GM12892 (cell line): ENCODE data around the gene GET4.

Source experiments
- DNase-seq: peaks from one replicate; pipeline ENCODE4 v3.0.0; 2011; ENCODE audit not compliant: insufficient read length
- FAIRE-seq: peaks from 2 replicates; lab custom pipeline; 2011; peaks lifted over from hg19 to GRCh38; lab: Jason Lieb, UNC
- POLR2A ChIP-seq: IDR thresholded peaks from 2 replicates; pipeline ENCODE4 v1.6.1; 2011; ENCODE audit warnings: low read depth, low read length, control low read depth
- POLR2AphosphoS5 ChIP-seq: IDR thresholded peaks from 2 replicates; pipeline ENCODE4 v1.6.1; 2011; ENCODE audit warnings: low read depth, low read length, control low read depth
- TAF1 ChIP-seq: IDR thresholded peaks from 2 replicates; pipeline ENCODE4 v1.6.1; 2011; ENCODE audit warnings: low read depth, mild to moderate bottlenecking, control low read depth, low read length, borderline replicate concordance

Gene GET4

GRCh38 chr7:849145-849544 lies 27.2 kb upstream of the GET4 start:
- no peak for FAIRE-seq
- DNase-seq = no peak
- TF ChIP-seq POLR2AphosphoS5 (no peak), TAF1 (no peak), POLR2A (no peak)

GRCh38 chr7:849781-850180 lies 26.6 kb upstream of the GET4 start:
- FAIRE-seq = no peak
- no peak for TF ChIP-seq POLR2A
- no peak for TF ChIP-seq TAF1
- no peak for TF ChIP-seq POLR2AphosphoS5
- DNase-seq = no peak

- TF ChIP-seq POLR2A = no peak
- TF ChIP-seq POLR2AphosphoS5 = no peak
- no peak for TF ChIP-seq TAF1
- FAIRE-seq (no peak), DNase-seq (no peak)
Observed at GRCh38 chr7:851204-851603, 25.1 kb upstream of the GET4 start.

- no peak for TF ChIP-seq POLR2AphosphoS5
- no peak for TF ChIP-seq TAF1
- TF ChIP-seq POLR2A = no peak
- DNase-seq (no peak), FAIRE-seq (no peak)
Observed at GRCh38 chr7:853366-854117, 22.8 kb upstream of the GET4 start.

- no peak for DNase-seq
- FAIRE-seq = no peak
- TF ChIP-seq POLR2A (no peak), TAF1 (no peak), POLR2AphosphoS5 (no peak)
Observed at GRCh38 chr7:854118-854775, 22.1 kb upstream of the GET4 start.

- DNase-seq (no peak), FAIRE-seq (no peak)
- no peak for TF ChIP-seq POLR2A
- no peak for TF ChIP-seq POLR2AphosphoS5
- TF ChIP-seq TAF1 = no peak
Observed at GRCh38 chr7:855686-856369, 20.5 kb upstream of the GET4 start.

GRCh38 chr7:856444-857095 lies 19.8 kb upstream of the GET4 start:
- FAIRE-seq (no peak), DNase-seq (no peak)
- TF ChIP-seq POLR2AphosphoS5 = no peak
- no peak for TF ChIP-seq TAF1
- no peak for TF ChIP-seq POLR2A

- TF ChIP-seq TAF1 (no peak), POLR2A (no peak), POLR2AphosphoS5 (no peak)
- no peak for FAIRE-seq
- no peak for DNase-seq
Observed at GRCh38 chr7:857661-858060, 18.7 kb upstream of the GET4 start.

GRCh38 chr7:859359-860030 lies 16.9 kb upstream of the GET4 start:
- no peak for FAIRE-seq
- TF ChIP-seq POLR2A (no peak), POLR2AphosphoS5 (no peak), TAF1 (no peak)
- DNase-seq = no peak

GRCh38 chr7:860149-860548 lies 16.2 kb upstream of the GET4 start:
- TF ChIP-seq POLR2AphosphoS5 (no peak), TAF1 (no peak), POLR2A (no peak)
- DNase-seq (no peak), FAIRE-seq (no peak)

GRCh38 chr7:861222-861621 lies 15.1 kb upstream of the GET4 start:
- no peak for FAIRE-seq
- no peak for TF ChIP-seq TAF1
- TF ChIP-seq POLR2A = no peak
- TF ChIP-seq POLR2AphosphoS5 = no peak
- no peak for DNase-seq

GRCh38 chr7:862157-862556 lies 14.2 kb upstream of the GET4 start:
- no peak for TF ChIP-seq POLR2A
- DNase-seq (no peak), FAIRE-seq (no peak)
